HG03060 (cell line): Measurements from ENCODE around the gene GPER1.
"Not testable (repeated sequence)": the region's sequence is repeated elsewhere in the genome, so short reads cannot be mapped to it uniquely, and the experiment has no call there.

ENCODE experiments used
- ATAC-seq: cut with Tn5 transposase; IDR thresholded peaks from one replicate; pipeline ENCODE4 v1.9.1; 2021; ENCODE audit warnings: low read depth, moderate number of reproducible peaks; ENCODE audit not compliant: unreplicated experiment

Gene GPER1

DNA sequence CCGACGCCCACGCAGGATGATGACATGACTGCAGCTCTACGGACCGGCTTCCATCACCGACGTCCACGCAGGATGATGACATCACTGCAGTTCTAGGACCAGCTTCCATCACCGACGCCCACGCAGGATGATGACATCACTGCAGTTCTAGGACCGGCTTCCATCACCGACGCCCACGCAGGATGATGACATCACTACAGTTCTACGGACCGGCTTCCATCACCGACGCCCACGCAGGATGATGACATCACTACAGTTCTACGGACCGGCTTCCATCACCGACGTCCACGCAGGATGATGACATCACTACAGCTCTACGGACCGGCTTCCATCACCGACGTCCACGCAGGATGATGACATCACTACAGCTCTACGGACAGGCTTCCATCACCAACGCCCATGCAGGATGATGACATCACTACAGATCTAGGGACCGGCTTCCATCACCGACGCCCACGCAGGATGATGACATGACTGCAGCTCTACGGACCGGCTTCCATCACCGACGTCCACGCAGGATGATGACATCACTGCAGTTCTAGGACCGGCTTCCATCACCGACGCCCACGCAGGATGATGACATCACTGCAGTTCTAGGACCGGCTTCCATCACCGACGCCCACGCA lies 28.6 kb downstream of the GPER1 start:
- not testable (repeated sequence) for ATAC-seq

DNA sequence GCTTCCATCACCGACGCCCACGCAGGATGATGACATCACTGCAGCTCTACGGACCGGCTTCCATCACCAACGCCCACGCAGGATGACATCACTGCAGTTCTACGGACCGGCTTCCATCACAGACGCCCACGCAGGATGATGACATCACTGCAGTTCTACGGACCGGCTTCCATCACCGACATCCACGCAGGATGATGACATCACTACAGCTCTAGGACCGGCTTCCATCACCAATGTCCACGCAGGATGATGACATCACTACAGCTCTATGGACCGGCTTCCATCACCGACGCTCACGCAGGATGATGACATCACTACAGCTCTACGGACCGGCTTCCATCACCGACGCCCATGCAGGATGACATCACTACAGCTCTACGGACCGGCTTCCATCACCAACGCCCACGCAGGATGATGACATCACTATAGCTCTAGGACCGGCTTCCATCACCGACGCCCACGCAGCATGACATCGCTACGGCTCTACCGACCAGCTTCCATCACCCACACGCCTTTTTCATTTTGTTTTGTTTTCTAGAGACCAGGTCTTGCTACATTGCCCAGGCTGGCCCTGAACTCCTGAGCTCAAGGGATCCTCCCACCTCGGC lies 29.5 kb downstream of the GPER1 start:
- no peak for ATAC-seq

DNA sequence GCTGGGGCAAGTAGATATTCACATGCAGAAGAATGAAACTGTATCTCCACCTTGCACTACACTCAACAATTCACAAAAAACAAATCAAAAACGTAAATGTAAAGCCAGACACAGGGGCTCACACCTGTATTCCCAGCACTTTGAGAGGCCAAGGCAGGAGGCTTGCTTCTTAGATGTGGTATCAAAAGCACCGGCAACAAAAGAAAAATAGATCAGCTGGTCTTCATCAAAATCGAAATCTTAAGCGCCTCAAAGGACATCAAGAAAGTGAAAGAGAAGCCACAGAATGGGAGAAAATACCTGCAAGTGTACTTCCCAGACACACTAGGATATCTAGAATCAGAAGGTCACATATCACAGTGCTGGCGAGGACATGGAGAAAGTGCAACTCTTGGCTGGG lies 31.3 kb downstream of the GPER1 start:
- no peak for ATAC-seq

DNA sequence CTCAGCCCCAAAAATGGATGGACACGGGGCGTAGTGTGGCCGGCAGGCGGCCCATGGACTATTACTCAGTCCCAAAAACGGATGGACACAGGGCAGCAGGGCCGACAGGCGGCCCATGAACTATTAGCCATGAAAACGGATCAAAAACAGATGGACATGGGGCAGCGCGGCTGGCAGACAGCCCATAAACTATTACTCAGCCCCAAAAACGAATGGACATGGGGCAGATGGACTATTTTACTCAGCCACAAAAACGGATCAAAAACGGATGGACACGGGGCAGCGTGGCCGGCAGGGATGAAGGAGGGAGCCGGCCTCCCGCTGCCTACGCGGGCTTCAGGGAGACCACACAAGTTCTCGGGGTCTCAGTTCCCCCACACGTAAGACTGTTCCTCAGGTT lies 32.9 kb downstream of the GPER1 start:
- ATAC-seq = no peak

DNA sequence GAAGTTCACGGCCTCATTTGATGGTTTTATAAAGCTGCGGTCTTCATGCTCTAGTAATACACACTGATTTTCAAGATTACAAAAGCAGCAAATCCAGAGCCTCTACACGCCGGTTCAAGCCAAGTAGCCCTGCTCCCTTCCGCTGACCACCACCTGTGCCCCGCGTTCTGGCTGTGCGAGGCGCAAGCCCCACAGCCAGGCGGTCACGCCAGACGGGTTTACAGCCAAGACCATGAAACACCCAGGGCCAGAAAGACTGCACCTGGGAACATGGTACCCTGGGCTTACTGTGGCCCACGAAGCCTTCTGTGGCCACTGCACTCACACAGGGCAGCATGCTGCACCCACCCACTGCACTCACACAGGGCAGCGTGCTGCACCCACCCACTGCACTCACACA lies 33.6 kb downstream of the GPER1 start:
- no peak for ATAC-seq

DNA sequence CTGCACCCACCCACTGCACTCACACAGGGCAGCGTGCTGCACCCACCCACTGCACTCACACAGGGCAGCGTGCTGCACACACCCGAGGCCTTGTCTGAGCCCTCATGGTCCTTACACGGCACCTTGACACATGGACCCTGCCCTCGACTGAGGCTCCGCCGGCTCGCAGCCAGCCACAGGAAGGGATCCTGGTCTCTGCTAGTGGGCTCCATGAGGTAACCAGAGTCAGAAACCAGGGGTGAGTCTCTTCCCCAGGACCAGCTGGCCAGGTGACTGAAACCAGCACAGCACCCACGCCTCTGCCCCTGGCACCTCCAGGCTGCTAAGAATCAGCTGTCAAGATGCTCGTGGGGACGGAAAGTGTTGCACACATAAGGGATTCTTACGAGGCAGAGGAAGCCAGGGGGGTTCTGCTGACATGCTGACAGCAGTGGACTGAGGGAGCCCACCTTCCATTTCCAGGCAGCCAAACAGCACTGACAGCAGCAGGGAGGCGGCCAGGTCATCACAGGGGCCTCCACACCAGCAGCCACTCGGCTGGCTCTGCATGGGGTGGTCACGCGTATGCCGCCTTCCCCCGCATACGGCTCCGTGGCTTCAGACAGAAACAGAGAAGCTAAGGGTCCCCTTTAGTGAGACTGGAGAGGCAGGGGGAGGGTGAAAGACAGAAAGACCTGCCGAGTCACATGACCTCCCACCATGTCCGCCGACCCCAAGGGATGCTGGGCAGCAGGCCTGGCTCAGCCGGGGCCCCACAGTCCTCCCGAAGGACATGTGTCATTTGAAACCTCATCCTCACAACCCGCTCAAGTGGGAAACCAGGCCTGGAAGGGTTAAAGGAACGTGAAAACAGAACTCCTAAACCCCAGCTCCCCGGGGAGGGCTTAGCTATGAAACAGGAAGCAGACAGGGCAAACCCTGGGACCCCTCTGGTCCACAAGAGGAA lies 34.2 kb downstream of the GPER1 start:
- ATAC-seq = no peak

DNA sequence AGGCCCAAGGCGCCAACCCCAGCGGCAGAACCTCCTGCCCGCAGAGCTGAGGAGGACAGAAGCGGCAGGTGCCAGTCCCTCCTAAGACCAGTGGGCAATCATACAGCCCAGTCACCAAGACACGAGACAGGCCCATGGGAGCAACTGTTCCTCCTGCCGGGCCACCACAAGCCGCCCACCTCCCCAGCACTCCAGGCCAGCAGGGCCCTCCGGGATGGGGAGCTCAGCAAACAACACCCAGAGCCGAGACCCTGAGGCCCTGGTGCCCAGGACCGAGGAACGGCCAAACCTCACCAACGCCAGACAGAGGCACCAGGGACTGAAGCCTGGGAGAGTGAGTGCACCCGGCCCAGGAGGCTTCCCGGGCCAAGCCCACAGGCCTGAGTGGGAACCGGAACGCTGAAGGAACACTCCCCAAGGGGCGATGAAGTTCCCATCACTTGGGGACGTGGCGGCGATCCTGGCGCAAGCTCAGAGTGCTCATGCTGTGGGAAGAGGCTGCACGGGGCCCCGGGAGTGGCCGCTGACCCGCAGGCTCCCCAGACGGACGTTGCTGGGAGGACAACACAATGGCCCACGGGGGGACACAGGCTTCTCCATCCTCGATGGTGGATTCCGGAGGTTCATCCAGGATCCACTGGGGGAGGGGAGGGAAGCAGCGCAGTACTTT lies 35.1 kb downstream of the GPER1 start:
- no peak for ATAC-seq

DNA sequence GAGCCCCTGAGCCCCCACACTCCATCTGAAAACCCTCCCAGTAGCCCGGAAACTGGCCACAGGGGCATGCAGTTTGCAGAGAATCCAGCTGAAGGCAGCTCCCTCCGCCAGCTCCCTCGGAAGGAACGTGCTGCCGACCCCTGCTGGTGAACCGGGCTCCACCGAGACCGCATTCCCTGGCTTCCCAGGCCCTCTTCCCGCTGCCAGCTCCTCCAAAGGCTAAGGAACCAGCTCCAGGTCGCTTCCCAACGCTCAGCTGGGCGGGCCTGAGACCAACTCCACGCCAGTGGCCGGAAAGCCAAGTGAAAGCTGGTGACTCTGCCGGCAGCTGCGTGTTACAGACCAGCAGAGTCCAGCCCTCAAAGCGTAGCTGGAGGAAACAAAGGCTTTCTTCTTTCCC lies 35.8 kb downstream of the GPER1 start:
- ATAC-seq = no peak

DNA sequence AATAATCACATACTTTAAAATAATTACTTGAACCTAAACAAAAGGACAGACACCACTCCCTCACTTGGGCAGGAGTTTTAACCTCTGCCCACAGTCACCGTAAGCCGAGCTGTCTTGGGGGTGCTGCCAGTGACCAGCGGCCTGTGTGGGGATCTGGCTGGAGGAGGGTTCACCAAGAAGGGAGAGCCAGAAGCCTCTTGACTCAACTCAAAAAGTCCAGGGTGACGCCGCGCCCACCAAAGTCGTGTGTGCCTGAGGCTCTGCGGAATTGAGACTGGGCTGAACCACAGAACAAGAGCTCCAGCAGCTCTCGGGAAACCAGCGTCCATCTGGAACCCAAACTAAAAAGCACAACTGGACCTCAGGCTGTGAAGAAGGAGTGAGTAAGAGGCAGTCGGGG lies 36.3 kb downstream of the GPER1 start:
- ATAC-seq = no peak

DNA sequence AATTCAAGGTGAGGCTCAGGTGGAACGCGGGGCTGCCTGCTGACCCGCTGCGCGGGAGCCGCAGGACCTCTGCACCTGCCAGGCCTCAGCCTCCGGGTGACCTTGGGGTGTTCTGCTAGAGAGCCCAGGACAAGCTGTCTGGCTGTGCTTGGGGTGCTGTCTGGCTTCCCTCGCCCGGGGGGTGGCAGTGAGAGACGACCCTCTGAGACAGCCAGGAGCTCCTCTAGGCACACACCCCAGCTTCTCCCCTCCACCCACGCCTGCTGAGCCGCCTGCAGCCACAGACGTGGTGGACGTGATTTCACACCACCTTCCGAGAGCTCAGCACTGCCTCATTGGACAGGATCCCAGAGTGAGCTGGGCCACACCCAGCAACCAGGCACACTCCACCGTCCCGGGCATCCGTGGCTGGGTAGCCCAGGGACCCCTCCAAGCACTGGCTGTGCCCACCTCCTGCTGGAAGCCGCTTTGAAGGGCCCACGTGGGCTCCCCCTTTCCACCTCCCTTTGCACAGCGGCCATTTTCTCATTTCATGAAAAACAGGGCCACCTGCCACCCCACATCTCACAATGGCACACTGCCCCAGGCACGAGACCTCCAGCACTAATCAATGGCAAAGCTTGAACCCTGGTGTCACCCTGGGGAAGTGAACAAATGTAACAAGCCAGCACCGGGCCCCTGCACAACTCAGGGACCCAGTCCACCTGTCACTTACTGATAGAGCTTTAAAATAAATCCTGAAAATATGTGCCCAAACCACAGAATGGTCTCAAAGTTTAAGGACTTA lies 37.1 kb downstream of the GPER1 start:
- no peak for ATAC-seq

DNA sequence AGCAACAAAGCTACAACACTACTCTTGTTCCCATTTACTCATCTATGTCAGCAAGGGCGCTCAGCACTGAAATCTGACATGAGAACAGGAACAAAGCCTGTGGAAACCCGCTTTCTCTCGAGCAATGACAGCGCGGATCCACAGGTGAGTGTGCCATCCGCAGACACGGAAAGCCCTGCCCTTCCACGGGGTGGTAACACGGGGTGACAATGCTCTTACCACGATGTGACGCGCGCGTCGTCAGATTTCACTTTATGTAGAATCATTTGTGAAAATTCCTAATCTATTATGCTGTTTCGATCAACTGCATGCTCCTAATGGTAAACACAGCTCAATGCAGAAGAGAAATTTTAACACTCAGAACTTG lies 37.7 kb downstream of the GPER1 start:
- ATAC-seq = no peak

DNA sequence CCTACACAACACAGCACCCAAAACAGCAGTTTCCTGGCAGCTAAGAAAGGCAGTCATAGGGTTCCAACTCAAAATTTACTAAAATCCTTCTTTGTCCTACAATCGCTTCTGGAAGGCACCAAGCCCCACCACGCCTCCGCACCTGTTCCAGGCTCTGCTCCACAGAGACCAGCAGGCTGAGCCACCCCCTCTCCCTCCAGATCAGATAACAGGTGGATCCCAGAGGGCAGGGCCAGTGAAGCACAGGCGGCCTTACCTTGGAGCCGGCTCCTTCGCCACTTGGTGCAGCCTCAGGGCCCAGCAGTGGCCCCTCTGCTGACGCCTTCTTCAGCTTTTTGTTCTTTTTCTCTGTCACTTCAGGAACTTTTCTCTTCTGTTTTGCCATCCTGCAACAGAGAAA lies 39.1 kb downstream of the GPER1 start:
- no peak for ATAC-seq

DNA sequence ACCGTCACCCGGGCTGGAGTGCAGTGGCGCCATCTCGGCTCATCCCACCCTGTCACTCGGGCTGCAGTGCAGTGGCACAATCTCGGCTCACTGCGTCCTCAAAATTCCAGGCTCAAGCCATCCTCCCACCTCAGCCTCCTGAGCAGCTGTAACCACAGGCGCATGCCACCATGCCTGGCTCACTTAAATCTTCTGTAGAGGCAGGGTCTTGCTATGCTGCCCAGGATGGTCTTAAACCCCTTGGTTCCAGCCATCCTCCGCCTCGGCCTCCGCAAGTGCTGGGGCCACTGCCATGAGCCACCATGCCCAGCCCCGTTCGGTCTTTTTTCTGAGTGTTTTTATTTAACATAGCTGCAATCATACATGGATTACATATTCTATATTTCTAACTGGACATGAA lies 41.5 kb downstream of the GPER1 start:
- ATAC-seq = no peak

DNA sequence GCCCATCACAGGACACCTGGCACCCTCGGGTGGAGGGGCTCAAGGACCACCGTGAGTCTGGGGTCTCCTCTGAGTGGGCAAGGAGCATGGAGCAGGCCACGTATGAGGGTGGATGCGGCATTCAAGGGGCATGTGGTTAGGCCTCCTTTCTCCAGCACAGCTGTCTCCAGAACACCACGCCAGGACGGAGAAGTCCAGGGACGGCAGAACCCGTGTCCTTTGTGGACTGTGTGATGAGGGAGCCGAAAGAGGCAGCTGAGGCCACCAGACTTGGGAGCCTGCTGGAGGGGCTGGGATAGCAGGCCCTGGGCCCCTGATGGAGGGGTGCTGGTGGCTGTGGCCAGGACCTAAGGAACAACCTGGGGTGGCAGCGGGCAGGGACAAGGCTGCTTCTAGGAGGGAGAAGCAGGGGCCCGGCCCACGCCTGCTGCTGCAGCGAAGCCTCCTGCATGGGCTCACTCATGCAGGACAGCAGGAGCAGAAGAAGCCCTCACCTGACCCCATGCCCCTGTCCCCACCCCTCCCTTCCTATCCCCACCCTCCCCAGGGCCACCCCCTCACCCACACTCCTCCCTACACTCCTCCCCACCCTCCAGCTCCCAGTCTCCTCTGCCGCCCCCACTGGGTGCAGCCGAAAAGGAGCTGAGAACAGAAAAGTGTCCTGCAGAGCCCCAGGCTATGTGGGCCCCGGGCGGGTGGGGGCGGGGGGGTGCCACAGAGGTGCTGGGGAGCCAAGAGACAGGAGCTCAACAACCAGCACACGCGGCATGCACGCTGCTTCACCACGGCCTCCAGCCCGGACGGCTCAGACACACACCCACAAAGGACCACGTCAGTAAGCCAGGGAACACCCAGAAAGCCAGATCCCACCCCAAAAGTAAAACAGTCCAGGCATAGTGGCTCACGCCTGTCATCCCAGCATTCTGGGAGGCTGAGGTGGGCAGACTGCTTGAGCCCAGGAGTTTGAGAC lies 42.4 kb downstream of the GPER1 start:
- no peak for ATAC-seq

DNA sequence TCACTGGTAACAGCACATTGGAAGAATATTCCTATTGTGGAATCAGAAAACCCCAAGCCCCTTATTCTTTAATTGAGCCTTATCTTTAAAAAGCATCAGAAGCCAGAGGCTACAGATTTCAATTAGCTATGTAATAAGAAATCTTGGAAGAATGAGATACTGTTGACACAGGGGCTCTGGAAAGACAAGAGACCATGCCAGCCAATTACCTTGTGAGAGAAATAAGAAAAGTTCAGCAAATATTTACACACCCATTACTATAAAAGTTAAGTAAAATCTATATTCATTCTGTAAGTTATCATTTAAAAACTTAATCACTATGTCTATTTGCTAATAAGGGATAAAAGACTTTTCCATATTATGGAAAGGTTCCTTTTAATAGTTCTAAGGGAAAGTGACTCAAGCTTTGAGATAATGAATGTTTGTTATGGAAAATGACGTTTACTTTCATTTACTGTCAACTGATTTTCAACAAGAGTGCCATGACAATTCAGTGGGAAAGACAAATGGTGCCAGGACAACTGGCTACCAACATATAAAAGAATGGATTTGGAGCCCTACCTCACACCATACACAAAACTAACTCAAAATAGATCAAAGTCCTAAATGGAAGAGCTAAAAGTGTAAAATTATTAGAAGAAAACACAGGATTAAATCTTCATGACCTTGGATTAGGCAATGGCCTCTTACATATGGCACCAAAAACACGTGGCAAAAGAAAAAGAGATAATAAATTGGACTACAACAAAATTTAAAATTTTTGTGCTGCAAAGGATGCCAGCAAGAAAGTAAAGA lies 43.8 kb downstream of the GPER1 start:
- ATAC-seq = no peak

DNA sequence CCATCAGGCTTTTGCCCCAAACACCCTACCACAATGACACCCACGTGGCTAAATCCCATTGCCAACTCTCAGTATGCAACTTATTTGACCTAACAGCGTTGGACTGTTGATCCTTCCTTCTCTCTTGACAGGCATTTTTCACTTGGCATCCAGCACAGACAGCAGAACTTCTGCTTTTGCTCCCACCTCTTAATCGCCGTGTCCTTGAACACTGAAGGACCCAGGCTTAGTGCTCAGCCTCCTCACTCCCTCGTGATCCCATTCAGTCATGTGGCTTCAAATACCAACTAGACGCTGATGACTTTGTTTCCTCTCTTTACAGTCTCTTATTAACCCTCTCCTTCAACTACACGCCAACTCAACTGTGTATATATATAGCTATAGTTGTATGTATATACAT lies 47.0 kb downstream of the GPER1 start:
- no peak for ATAC-seq

DNA sequence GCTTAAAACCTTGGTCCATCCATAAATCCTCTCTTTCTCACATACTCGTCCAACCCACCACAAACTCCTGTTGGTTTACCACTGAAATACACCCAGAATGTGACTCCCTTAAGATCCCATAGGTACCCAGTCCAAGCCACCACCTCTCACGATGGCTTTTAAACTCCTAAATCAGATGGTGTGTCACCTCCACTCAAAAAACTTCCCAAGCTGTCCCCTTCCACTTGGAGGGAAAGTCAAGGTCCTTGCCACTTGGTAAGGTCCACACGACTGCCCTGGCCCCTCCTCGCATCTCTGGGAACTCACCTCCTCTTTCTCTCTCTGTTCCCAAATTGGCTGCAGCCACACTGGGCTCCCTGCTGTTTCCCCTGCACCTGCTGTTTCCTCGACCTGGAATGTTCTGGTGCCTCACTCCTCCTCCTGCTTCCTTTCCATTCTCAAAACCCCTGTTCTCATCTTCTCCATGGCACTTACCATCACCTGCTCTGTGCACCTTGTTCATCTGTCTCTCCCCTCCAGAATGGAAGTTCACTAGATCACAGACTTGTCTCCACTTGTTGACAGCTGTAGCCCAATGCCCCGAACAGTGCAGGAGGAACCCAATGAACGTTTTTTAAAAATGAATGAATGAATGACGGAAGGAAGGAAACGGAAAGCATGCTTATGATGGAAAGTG lies 49.1 kb downstream of the GPER1 start:
- no peak for ATAC-seq
